RWPE1 (cell line): ENCODE data around the gene KRTAP19-8.

ENCODE experiments used
- CTCF ChIA-PET: fragments of 350-600 bp; sonication (Branson Sonifier 250); formaldehyde crosslinking; extraction: SDS; loops from one replicate; lab custom pipeline; 2021; lab: Yijun Ruan, JAX
- POLR2A ChIA-PET: fragments of 400-600 bp; formaldehyde crosslinking; extraction: SDS; loops from one replicate; lab custom pipeline; 2020; ENCODE audit warnings: antibody characterized with exemption; ENCODE audit not compliant: low non-redundant PET; lab: Yijun Ruan, JAX
- DNase-seq: peaks from one replicate; pipeline ENCODE4 v3.0.0; 2012; ENCODE audit warnings: low spot score
- H3K27ac ChIP-seq: fragments of 450-650 bp; 2 replicates; pipeline ENCODE4 v1.5.1; 2017
- CTCF ChIP-seq: fragments of 450-650 bp; conservative IDR thresholded peaks from 2 replicates; pipeline ENCODE4 v1.5.1; 2017; ENCODE audit warnings: low read depth, mild to moderate bottlenecking

Gene KRTAP19-8

GRCh38 chr21:31042080-31042464 lies 3.8 kb upstream of the KRTAP19-8 start:
- TF ChIP-seq CTCF, result no peak
- DNase-seq, result no peak
- ChIA-PET CTCF (interaction anchor here (0.7 kb wide), 1 partner anchor 1936 kb away, joined by 4 read pairs; no protein-coding TSS in a partner anchor), POLR2A (no interaction called here)
- H3K27ac ChIP-seq, result no peak overlapping the region

- no peak for DNase-seq
- no peak for TF ChIP-seq CTCF
- CTCF ChIA-PET, result interaction anchor here (0.7 kb wide), 1 partner anchor 1936 kb away, joined by 4 read pairs; no protein-coding TSS in a partner anchor
- POLR2A ChIA-PET, result no interaction called here
- H3K27ac ChIP-seq, result no peak overlapping the region
Observed at GRCh38 chr21:31041295-31042079, 3.2 kb upstream of the KRTAP19-8 start.

- CTCF ChIA-PET, result no interaction called here
- TF ChIP-seq CTCF, result no peak
- POLR2A ChIA-PET, result no interaction called here
Observed at GRCh38 chr21:31034378-31034777, 3.9 kb downstream of the KRTAP19-8 start.

GRCh38 chr21:31030367-31031106 lies 7.7 kb downstream of the KRTAP19-8 start:
- CTCF ChIA-PET, result interaction anchor here (0.6 kb wide), 1 partner anchor 736 kb away, joined by 3 read pairs; no protein-coding TSS in a partner anchor
- POLR2A ChIA-PET, result no interaction called here

More at GRCh38 chr21:31034378-31034777, 3.9 kb downstream of the KRTAP19-8 start:
- no peak for DNase-seq
- H3K27ac ChIP-seq, result no peak overlapping the region

GRCh38 chr21:31023680-31024079 lies 14.6 kb downstream of the KRTAP19-8 start:
- DNase-seq, result no peak
- ChIA-PET CTCF (no interaction called here), POLR2A (no interaction called here)

More at GRCh38 chr21:31030367-31031106, 7.7 kb downstream of the KRTAP19-8 start:
- no peak for DNase-seq
- no peak for TF ChIP-seq CTCF
- no peak overlapping the region for H3K27ac ChIP-seq

More at GRCh38 chr21:31023680-31024079, 14.6 kb downstream of the KRTAP19-8 start:
- no peak overlapping the region for H3K27ac ChIP-seq
- TF ChIP-seq CTCF, result no peak
